Measurements from ENCODE around the gene HERPUD2. TPM values are rescaled to one million over a fixed set of nuclear protein-coding genes. Genes with fewer than 3 reads are reported as not detected.

HERPUD2 gene
- total RNA-seq, 2 donors from 2014 or later, result 24.2 to 30.1 TPM

GRCh38 chr7:35720032-35720431, 25.1 kb upstream of the HERPUD2 start:
- Histone ChIP-seq H3K4me3 (ENCODE audit: low read length) (no peak overlapping the region), H3K4me1 (ENCODE audit: control insufficient read depth, insufficient read depth, low read length) (no peaks in the 10 kb centered on the region), H3K27me3 (ENCODE audit: control insufficient read depth, insufficient read depth, low read length, poor library complexity, severe bottlenecking) (no peaks in the 10 kb centered on the region), H3K27ac (ENCODE audit: low read depth, low read length) (no peak overlapping the region), H3K9me3 (ENCODE audit: control insufficient read depth, low read length) (no peaks in the 10 kb centered on the region), H3K9ac (ENCODE audit: extremely low read depth, low read length, poor library complexity, severe bottlenecking) (no peak overlapping the region), H3K36me3 (ENCODE audit: control insufficient read depth, insufficient read depth, low read length) (no peaks in the 10 kb centered on the region)
- no peaks in the 10 kb centered on the region for H3K36me3 Mint-ChIP-seq (ENCODE audit: low read depth)
- no peaks in the 10 kb centered on the region for H3K9me3 Mint-ChIP-seq
- H3K4me3 Mint-ChIP-seq, result no peak overlapping the region
- H3K27ac Mint-ChIP-seq, result no peak overlapping the region
- 77 to 86% methylated on average over 1 of the region's 1 CpG for WGBS, 2 experiments (ENCODE audit: insufficient coverage in 1 of 2, insufficient read length in 1 of 2)
- H3K4me1 Mint-ChIP-seq, result no peaks in the 10 kb centered on the region
- DNase-seq, result no peak
- no peaks in the 10 kb centered on the region for H3K27me3 Mint-ChIP-seq (ENCODE audit: insufficient read depth)
- TF ChIP-seq, protein P1, sequence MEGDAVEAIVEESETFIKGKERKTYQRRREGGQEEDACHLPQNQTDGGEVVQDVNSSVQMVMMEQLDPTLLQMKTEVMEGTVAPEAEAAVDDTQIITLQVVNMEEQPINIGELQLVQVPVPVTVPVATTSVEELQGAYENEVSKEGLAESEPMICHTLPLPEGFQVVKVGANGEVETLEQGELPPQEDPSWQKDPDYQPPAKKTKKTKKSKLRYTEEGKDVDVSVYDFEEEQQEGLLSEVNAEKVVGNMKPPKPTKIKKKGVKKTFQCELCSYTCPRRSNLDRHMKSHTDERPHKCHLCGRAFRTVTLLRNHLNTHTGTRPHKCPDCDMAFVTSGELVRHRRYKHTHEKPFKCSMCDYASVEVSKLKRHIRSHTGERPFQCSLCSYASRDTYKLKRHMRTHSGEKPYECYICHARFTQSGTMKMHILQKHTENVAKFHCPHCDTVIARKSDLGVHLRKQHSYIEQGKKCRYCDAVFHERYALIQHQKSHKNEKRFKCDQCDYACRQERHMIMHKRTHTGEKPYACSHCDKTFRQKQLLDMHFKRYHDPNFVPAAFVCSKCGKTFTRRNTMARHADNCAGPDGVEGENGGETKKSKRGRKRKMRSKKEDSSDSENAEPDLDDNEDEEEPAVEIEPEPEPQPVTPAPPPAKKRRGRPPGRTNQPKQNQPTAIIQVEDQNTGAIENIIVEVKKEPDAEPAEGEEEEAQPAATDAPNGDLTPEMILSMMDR (conservative IDR thresholded peaks at IDR 0.05), result no peak

GRCh38 chr7:35718047-35718446, 23.1 kb upstream of the HERPUD2 start:
- TF ChIP-seq, protein P1 (conservative IDR thresholded peaks at IDR 0.05), result no peak
- no peak overlapping the region for H3K27ac Mint-ChIP-seq
- no peaks in the 10 kb centered on the region for H3K36me3 Mint-ChIP-seq (ENCODE audit: low read depth)
- no peak for DNase-seq
- no peaks in the 10 kb centered on the region for H3K9me3 ChIP-seq (ENCODE audit: control insufficient read depth, low read length)
- no peak overlapping the region for H3K4me3 ChIP-seq (ENCODE audit: low read length)
- H3K27me3 Mint-ChIP-seq (ENCODE audit: insufficient read depth), result no peaks in the 10 kb centered on the region
- peaks cover 2% of the 10 kb centered on the region for H3K4me1 Mint-ChIP-seq
- no peak overlapping the region for H3K27ac ChIP-seq (ENCODE audit: low read depth, low read length)
- H3K4me1 ChIP-seq (ENCODE audit: control insufficient read depth, insufficient read depth, low read length), result peaks cover 3% of the 10 kb centered on the region
- H3K27me3 ChIP-seq (ENCODE audit: control insufficient read depth, insufficient read depth, low read length, poor library complexity, severe bottlenecking), result no peaks in the 10 kb centered on the region
- H3K9me3 Mint-ChIP-seq, result no peaks in the 10 kb centered on the region
- H3K36me3 ChIP-seq (ENCODE audit: control insufficient read depth, insufficient read depth, low read length), result no peaks in the 10 kb centered on the region
- 96 to 100% methylated on average over 1 of the region's 1 CpG for WGBS, 2 experiments (ENCODE audit: insufficient coverage in 1 of 2, insufficient read length in 1 of 2)
- H3K4me3 Mint-ChIP-seq, result no peak overlapping the region
- no peak overlapping the region for H3K9ac ChIP-seq (ENCODE audit: extremely low read depth, low read length, poor library complexity, severe bottlenecking)

GRCh38 chr7:35717516-35717915, 22.6 kb upstream of the HERPUD2 start:
- Mint-ChIP-seq H3K9me3 (no peaks in the 10 kb centered on the region), H3K36me3 (ENCODE audit: low read depth) (no peaks in the 10 kb centered on the region), H3K4me3 (no peak overlapping the region), H3K27me3 (ENCODE audit: insufficient read depth) (no peaks in the 10 kb centered on the region), H3K27ac (no peak overlapping the region), H3K4me1 (peaks cover 2% of the 10 kb centered on the region)
- Histone ChIP-seq H3K27ac (ENCODE audit: low read depth, low read length) (no peak overlapping the region), H3K27me3 (ENCODE audit: control insufficient read depth, insufficient read depth, low read length, poor library complexity, severe bottlenecking) (no peaks in the 10 kb centered on the region), H3K4me3 (ENCODE audit: low read length) (no peak overlapping the region), H3K9ac (ENCODE audit: extremely low read depth, low read length, poor library complexity, severe bottlenecking) (no peak overlapping the region), H3K36me3 (ENCODE audit: control insufficient read depth, insufficient read depth, low read length) (no peaks in the 10 kb centered on the region), H3K4me1 (ENCODE audit: control insufficient read depth, insufficient read depth, low read length) (peaks cover 3% of the 10 kb centered on the region), H3K9me3 (ENCODE audit: control insufficient read depth, low read length) (no peaks in the 10 kb centered on the region)
- TF ChIP-seq, protein P1 (conservative IDR thresholded peaks at IDR 0.05), result no peak
- no peak for DNase-seq
- 84 to 93% methylated on average over 4 to 6 of the region's 6 CpGs for WGBS, 2 experiments (ENCODE audit: insufficient coverage in 1 of 2, insufficient read length in 1 of 2)
